Measurements from ENCODE around the gene LRRC3.
"Not testable (repeated sequence)": the region's sequence is repeated elsewhere in the genome, so short reads cannot be mapped to it uniquely, and the experiment has no call there.

DNA sequence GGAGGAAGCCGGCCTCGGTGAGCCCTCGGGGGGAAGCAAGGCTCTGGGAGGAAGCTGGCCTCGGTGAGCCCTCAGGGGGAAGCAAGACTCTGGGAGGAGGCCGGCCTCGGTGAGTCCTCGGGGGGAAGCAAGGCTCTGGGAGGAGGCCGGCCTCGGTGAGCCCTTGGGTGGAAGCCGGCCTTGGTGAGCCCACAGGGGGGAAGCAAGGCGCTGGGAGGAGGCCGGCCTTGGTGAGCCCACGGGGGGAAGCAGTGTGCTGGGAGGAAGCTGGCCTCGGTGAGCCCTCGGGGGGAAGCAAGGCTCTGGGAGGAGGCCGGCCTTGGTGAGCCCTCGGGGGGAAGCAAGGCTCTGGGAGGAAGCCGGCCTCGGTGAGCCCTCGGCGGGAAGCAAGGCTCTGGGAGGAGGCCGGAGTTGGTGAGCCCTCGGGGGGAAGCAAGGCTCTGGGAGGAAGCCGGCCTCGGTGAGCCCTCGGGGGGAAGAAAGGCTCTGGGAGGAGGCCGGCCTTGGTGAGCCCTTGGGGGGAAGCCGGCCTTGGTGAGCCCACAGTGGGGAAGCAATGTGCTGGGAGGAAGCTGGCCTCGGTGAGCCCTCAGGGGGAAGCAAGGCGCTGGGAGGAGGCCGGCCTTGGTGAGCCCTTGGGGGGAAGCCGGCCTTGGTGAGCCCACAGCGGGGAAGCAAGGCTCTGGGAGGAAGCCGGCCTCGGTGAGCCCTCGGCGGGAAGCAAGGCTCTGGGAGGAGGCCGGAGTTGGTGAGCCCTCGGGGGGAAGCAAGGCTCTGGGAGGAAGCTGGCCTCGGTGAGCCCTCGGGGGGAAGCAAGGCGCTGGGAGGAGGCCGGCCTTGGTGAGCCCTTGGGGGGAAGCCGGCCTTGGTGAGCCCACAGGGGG lies 47.9 kb downstream of the LRRC3 start:
- not testable (repeated sequence) for TF ChIP-seq CTCF, POLR2A (IDR thresholded peaks at IDR 0.05)
